HepG2 (cell line): ENCODE measurements around the gene MAP3K7CL.

Experiments
- CTCF ChIP-seq: sonication (generic); formaldehyde crosslinking; IDR thresholded peaks from 2 replicates; pipeline ENCODE4 v1.5.0; 2020; ENCODE audit warnings: mild to moderate bottlenecking, missing genetic modification reagents, moderate library complexity
- ETV5 ChIP-seq: IDR thresholded peaks from 2 replicates; pipeline ENCODE4 v1.6.1; 2018; ENCODE audit warnings: missing biosample characterization, missing genetic modification reagents, inconsistent platforms, borderline replicate concordance
- GABPA ChIP-seq, 2 experiments: IDR thresholded peaks; 2 replicates each; pipeline ENCODE4 v1.6.1; 2011 to 2016; ENCODE audit warnings: low read depth in 2 of 2, low read length in 1 of 2, missing biosample characterization in 1 of 2, missing genetic modification characterization in 1 of 2
- HOXA3 ChIP-seq: sonication (generic); formaldehyde crosslinking; IDR thresholded peaks from 2 replicates; pipeline ENCODE4 v1.5.0; 2020; ENCODE audit warnings: missing genetic modification reagents
- MAFF ChIP-seq: IDR thresholded peaks from 2 replicates; pipeline ENCODE4 v1.6.1; 2011; ENCODE audit warnings: low read depth, low read length, improper control_type of control experiment
- NFIC ChIP-seq: IDR thresholded peaks from 2 replicates; pipeline ENCODE4 v1.6.1; 2012; ENCODE audit warnings: mild to moderate bottlenecking, low read length, inconsistent platforms
- NFKBIZ ChIP-seq: IDR thresholded peaks from 2 replicates; pipeline ENCODE4 v1.6.1; 2018; ENCODE audit warnings: missing genetic modification reagents, missing compliant biosample characterization
- NR2C2 ChIP-seq: sonication (generic); formaldehyde crosslinking; IDR thresholded peaks from 2 replicates; pipeline ENCODE4 v1.4.0; 2020; ENCODE audit warnings: missing genetic modification reagents, mild to moderate bottlenecking, moderate library complexity, borderline replicate concordance
- POLR2A ChIP-seq, 2 experiments: IDR thresholded peaks; 2 replicates each; pipeline ENCODE4 v1.6.1; 2011; ENCODE audit warnings: low read depth in 2 of 2, low read length in 2 of 2, mild to moderate bottlenecking in 1 of 2, moderate library complexity in 1 of 2; ENCODE audit not compliant: insufficient read depth in 1 of 2
- TAF1 ChIP-seq: sonication (generic); formaldehyde crosslinking; IDR thresholded peaks from 2 replicates; pipeline ENCODE4 v1.4.0; 2020; ENCODE audit warnings: missing genetic modification reagents
- ZNF468 ChIP-seq: sonication (generic); formaldehyde crosslinking; IDR thresholded peaks from 2 replicates; pipeline ENCODE4 v1.8.0; 2022; ENCODE audit warnings: mild to moderate bottlenecking, moderate library complexity, missing genetic modification reagents
- ZNF629 ChIP-seq: sonication (generic); formaldehyde crosslinking; conservative IDR thresholded peaks from 2 replicates; pipeline ENCODE4 v1.5.0; 2020; ENCODE audit warnings: missing genetic modification reagents
- TF ChIP-seq, protein P1 (sequence below): sonication (generic); formaldehyde crosslinking; IDR thresholded peaks from 2 replicates; pipeline ENCODE4 v1.4.0; 2020; ENCODE audit warnings: missing genetic modification reagents, mild to moderate bottlenecking, borderline replicate concordance
- TF ChIP-seq, protein P2 (sequence below): sonication (generic); formaldehyde crosslinking; IDR thresholded peaks from 2 replicates; pipeline ENCODE4 v1.8.0; 2022; ENCODE audit warnings: mild to moderate bottlenecking, missing genetic modification reagents; ENCODE audit not compliant: insufficient replicate concordance

DNA sequence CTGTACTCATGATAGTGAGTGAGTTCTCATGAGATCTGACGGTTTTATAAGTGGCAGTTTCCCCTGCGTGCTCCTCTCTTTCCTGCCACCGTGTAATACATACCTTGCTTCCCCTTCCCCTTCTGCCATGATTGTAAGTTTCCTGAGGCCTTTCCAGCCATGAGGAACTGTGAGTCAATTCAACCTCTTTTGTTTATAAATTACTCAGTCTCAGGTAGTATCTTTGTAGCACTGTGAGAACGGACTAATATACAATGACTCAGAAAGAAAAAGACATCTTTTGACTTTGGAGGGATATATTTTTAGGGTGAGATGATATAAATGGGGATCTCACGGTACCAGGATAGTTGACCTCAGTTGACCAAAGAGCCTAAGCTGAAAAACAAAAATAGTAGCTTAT lies 93.6 kb downstream of the MAP3K7CL start:
- TF ChIP-seq GABPA (IDR thresholded peaks at IDR 0.05; ENCODE audit: low read depth, low read length) (no peak), GABPA (CRISPR knock-in tag; IDR thresholded peaks at IDR 0.05; ENCODE audit: low read depth) (no peak), POLR2A (IDR thresholded peaks at IDR 0.05; ENCODE audit: insufficient read depth in 1 of 2, low read depth in 2 of 2, low read length in 2 of 2) (no peak), MAFF (no peak), NFIC (no peak), NR2C2 (CRISPR knock-in tag) (no peak), TAF1 (no peak), CTCF (CRISPR knock-in tag) (no peak), ETV5 (no peak), ZNF468 (CRISPR knock-in tag) (no peak), ZNF629 (CRISPR knock-in tag) (no peak), HOXA3 (CRISPR knock-in tag) (no peak), NFKBIZ (CRISPR knock-in tag) (no peak)
- TF ChIP-seq, protein P1, sequence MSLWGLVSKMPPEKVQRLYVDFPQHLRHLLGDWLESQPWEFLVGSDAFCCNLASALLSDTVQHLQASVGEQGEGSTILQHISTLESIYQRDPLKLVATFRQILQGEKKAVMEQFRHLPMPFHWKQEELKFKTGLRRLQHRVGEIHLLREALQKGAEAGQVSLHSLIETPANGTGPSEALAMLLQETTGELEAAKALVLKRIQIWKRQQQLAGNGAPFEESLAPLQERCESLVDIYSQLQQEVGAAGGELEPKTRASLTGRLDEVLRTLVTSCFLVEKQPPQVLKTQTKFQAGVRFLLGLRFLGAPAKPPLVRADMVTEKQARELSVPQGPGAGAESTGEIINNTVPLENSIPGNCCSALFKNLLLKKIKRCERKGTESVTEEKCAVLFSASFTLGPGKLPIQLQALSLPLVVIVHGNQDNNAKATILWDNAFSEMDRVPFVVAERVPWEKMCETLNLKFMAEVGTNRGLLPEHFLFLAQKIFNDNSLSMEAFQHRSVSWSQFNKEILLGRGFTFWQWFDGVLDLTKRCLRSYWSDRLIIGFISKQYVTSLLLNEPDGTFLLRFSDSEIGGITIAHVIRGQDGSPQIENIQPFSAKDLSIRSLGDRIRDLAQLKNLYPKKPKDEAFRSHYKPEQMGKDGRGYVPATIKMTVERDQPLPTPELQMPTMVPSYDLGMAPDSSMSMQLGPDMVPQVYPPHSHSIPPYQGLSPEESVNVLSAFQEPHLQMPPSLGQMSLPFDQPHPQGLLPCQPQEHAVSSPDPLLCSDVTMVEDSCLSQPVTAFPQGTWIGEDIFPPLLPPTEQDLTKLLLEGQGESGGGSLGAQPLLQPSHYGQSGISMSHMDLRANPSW (CRISPR knock-in tag) = no peak
- TF ChIP-seq, protein P2, sequence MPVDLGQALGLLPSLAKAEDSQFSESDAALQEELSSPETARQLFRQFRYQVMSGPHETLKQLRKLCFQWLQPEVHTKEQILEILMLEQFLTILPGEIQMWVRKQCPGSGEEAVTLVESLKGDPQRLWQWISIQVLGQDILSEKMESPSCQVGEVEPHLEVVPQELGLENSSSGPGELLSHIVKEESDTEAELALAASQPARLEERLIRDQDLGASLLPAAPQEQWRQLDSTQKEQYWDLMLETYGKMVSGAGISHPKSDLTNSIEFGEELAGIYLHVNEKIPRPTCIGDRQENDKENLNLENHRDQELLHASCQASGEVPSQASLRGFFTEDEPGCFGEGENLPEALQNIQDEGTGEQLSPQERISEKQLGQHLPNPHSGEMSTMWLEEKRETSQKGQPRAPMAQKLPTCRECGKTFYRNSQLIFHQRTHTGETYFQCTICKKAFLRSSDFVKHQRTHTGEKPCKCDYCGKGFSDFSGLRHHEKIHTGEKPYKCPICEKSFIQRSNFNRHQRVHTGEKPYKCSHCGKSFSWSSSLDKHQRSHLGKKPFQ (CRISPR knock-in tag) = no peak
